ENCODE results near the gene GPR162.

GRCh38 chr12:6824085-6824775 is 2.6 kb downstream of the GPR162 start:
- TF ChIP-seq, protein P1, sequence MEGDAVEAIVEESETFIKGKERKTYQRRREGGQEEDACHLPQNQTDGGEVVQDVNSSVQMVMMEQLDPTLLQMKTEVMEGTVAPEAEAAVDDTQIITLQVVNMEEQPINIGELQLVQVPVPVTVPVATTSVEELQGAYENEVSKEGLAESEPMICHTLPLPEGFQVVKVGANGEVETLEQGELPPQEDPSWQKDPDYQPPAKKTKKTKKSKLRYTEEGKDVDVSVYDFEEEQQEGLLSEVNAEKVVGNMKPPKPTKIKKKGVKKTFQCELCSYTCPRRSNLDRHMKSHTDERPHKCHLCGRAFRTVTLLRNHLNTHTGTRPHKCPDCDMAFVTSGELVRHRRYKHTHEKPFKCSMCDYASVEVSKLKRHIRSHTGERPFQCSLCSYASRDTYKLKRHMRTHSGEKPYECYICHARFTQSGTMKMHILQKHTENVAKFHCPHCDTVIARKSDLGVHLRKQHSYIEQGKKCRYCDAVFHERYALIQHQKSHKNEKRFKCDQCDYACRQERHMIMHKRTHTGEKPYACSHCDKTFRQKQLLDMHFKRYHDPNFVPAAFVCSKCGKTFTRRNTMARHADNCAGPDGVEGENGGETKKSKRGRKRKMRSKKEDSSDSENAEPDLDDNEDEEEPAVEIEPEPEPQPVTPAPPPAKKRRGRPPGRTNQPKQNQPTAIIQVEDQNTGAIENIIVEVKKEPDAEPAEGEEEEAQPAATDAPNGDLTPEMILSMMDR (conservative IDR thresholded peaks at IDR 0.05; ENCODE audit: low read length), result no peak
- no peak for TF ChIP-seq EZH2phosphoT487 (IDR thresholded peaks at IDR 0.05; ENCODE audit: borderline replicate concordance)

All from Loucy (cell line).